ENCODE data around the gene MAGI2. TPM values are rescaled to one million over a fixed set of nuclear protein-coding genes. Genes with fewer than 3 reads are reported as not detected.

MAGI2 gene
- total RNA-seq, 3 donors from 2014 or later, result 9.8 to 22.7 (median 20.2) TPM

GRCh38 chr7:79064187-79064823, 389.2 kb downstream of the MAGI2 start:
- Histone ChIP-seq H3K27ac (no peak overlapping the region), H3K27me3 (no peaks in the 10 kb centered on the region), H3K36me3 (no peaks in the 10 kb centered on the region), H3K4me1 (no peaks in the 10 kb centered on the region), H3K4me3 (no peak overlapping the region), H3K9me3 (no peaks in the 10 kb centered on the region)
- intact Hi-C loops (cut with DNase I; ENCODE audit: low total_unique reads), result no loop called here
- DNase-seq (ENCODE audit: low spot score in 2 of 2), result no peak
- no peak for TF ChIP-seq POLR2AphosphoS5 (IDR thresholded peaks at IDR 0.05)
- no peak for TF ChIP-seq CTCF (IDR thresholded peaks at IDR 0.05)
- no peak for TF ChIP-seq POLR2A (IDR thresholded peaks at IDR 0.05)

- no peak for DNase-seq (ENCODE audit: low spot score in 2 of 2)
- Histone ChIP-seq H3K36me3 (no peaks in the 10 kb centered on the region), H3K4me1 (no peaks in the 10 kb centered on the region), H3K4me3 (no peak overlapping the region), H3K9me3 (no peaks in the 10 kb centered on the region), H3K27me3 (no peaks in the 10 kb centered on the region), H3K27ac (no peak overlapping the region)
- no peak for TF ChIP-seq POLR2AphosphoS5 (IDR thresholded peaks at IDR 0.05)
- no peak for TF ChIP-seq CTCF (IDR thresholded peaks at IDR 0.05)
- no peak for TF ChIP-seq POLR2A (IDR thresholded peaks at IDR 0.05)
- intact Hi-C loops (cut with DNase I; ENCODE audit: low total_unique reads), result no loop called here
These were observed 390.3 kb downstream of the MAGI2 start for GRCh38 chr7:79063019-79063698.

GRCh38 chr7:79060498-79060897, 393.0 kb downstream of the MAGI2 start:
- intact Hi-C loops (cut with DNase I; ENCODE audit: low total_unique reads), result no loop called here
- Histone ChIP-seq H3K4me3 (no peak overlapping the region), H3K27me3 (no peaks in the 10 kb centered on the region), H3K27ac (no peak overlapping the region), H3K4me1 (no peaks in the 10 kb centered on the region), H3K36me3 (no peaks in the 10 kb centered on the region), H3K9me3 (no peaks in the 10 kb centered on the region)
- no peak for DNase-seq (ENCODE audit: low spot score in 2 of 2)
- TF ChIP-seq POLR2A (IDR thresholded peaks at IDR 0.05), result no peak
- TF ChIP-seq CTCF (IDR thresholded peaks at IDR 0.05), result no peak
- TF ChIP-seq POLR2AphosphoS5 (IDR thresholded peaks at IDR 0.05), result no peak

- Histone ChIP-seq H3K9me3 (no peaks in the 10 kb centered on the region), H3K36me3 (no peaks in the 10 kb centered on the region), H3K27me3 (no peaks in the 10 kb centered on the region), H3K4me1 (no peaks in the 10 kb centered on the region), H3K27ac (no peak overlapping the region), H3K4me3 (no peak overlapping the region)
- TF ChIP-seq CTCF (IDR thresholded peaks at IDR 0.05) (no peak), POLR2AphosphoS5 (IDR thresholded peaks at IDR 0.05) (no peak), POLR2A (IDR thresholded peaks at IDR 0.05) (no peak)
- intact Hi-C loops (cut with DNase I; ENCODE audit: low total_unique reads), result no loop called here
- DNase-seq (ENCODE audit: low spot score in 2 of 2), result peak in 1 of 2 donors; percentile 26
These were observed 397.6 kb downstream of the MAGI2 start for GRCh38 chr7:79055722-79056415.

GRCh38 chr7:79051915-79052314, 401.6 kb downstream of the MAGI2 start:
- Histone ChIP-seq H3K4me3 (no peak overlapping the region), H3K4me1 (no peaks in the 10 kb centered on the region), H3K27ac (no peak overlapping the region), H3K27me3 (no peaks in the 10 kb centered on the region), H3K36me3 (no peaks in the 10 kb centered on the region), H3K9me3 (no peaks in the 10 kb centered on the region)
- no peak for DNase-seq (ENCODE audit: low spot score in 2 of 2)
- TF ChIP-seq CTCF (IDR thresholded peaks at IDR 0.05), result no peak
- no peak for TF ChIP-seq POLR2AphosphoS5 (IDR thresholded peaks at IDR 0.05)
- TF ChIP-seq POLR2A (IDR thresholded peaks at IDR 0.05), result no peak
- intact Hi-C loops (cut with DNase I; ENCODE audit: low total_unique reads), result no loop called here

Data from breast epithelium (tissue), 4 donors.